Duodenal mucosa (tissue), 2 donors: ENCODE data around the gene C12orf57.
A peak's percentile ranks its signal among the peaks of the same experiment; 100 is the strongest.
"Not testable (repeated sequence)": the region's sequence is repeated elsewhere in the genome, so short reads cannot be mapped to it uniquely, and the experiment has no call there.

Experiments used
- H3K27ac ChIP-seq: one replicate; pipeline ENCODE4 v1.7.0; 2013; ENCODE audit warnings: low read depth, low read length
- H3K27me3 ChIP-seq, 2 donors: one replicate each; pipeline ENCODE4 v1.7.0; 2013; ENCODE audit warnings: low read length in 2 of 2, control low read depth in 1 of 2; ENCODE audit not compliant: insufficient read depth in 2 of 2, control insufficient read depth in 1 of 2
- H3K36me3 ChIP-seq, 2 donors: one replicate each; pipeline ENCODE4 v1.7.0; 2013; ENCODE audit warnings: low read length in 2 of 2, control low read depth in 1 of 2; ENCODE audit not compliant: insufficient read depth in 2 of 2, control insufficient read depth in 1 of 2
- H3K4me1 ChIP-seq, 2 donors: one replicate each; pipeline ENCODE4 v1.7.0; 2013; ENCODE audit warnings: low read length in 2 of 2, control low read depth in 1 of 2; ENCODE audit not compliant: insufficient read depth in 2 of 2, control insufficient read depth in 1 of 2
- H3K4me3 ChIP-seq, 2 donors: one replicate each; pipeline ENCODE4 v1.7.0; 2013; ENCODE audit warnings: low read length in 2 of 2, low read depth in 1 of 2
- H3K9ac ChIP-seq, 2 donors: one replicate each; pipeline ENCODE4 v1.7.0; 2013; ENCODE audit warnings: low read length in 2 of 2, low read depth in 1 of 2
- H3K9me3 ChIP-seq, 2 donors: one replicate each; pipeline ENCODE4 v1.7.0; 2013; ENCODE audit warnings: low read length in 2 of 2, control low read depth in 1 of 2; ENCODE audit not compliant: control insufficient read depth in 1 of 2

The C12orf57 gene

GRCh38 chr12:6908141-6908540, 35.7 kb upstream of the C12orf57 start:
- peaks cover 14 to 19% of the 10 kb centered on the region in 2 donors for H3K4me1 ChIP-seq
- H3K4me3 ChIP-seq, H3K9ac ChIP-seq, H3K36me3 ChIP-seq, H3K27ac ChIP-seq, H3K9me3 ChIP-seq: not testable (repeated sequence)
- peaks cover 6 to 11% of the 10 kb centered on the region in 2 donors for H3K27me3 ChIP-seq

GRCh38 chr12:6909421-6910145, 34.2 kb upstream of the C12orf57 start:
- Histone ChIP-seq H3K27ac (no peak overlapping the region), H3K9ac (no peak overlapping the region)

GRCh38 chr12:6912164-6912935, 31.5 kb upstream of the C12orf57 start:
- Histone ChIP-seq H3K27ac (no peak overlapping the region), H3K9me3 (no peaks in the 10 kb centered on the region), H3K9ac (no peak overlapping the region), H3K36me3 (no peaks in the 10 kb centered on the region), H3K27me3 (peaks cover 10 to 12% of the 10 kb centered on the region in 2 donors), H3K4me3 (no peak overlapping the region), H3K4me1 (peaks cover 12 to 16% of the 10 kb centered on the region in 2 donors)

More at GRCh38 chr12:6909421-6910145, 34.2 kb upstream of the C12orf57 start:
- no peak overlapping the region for H3K4me3 ChIP-seq
- peaks cover 10 to 12% of the 10 kb centered on the region in 2 donors for H3K27me3 ChIP-seq
- H3K4me1 ChIP-seq = peaks cover 13% of the 10 kb centered on the region in 2 donors
- H3K36me3 ChIP-seq = no peaks in the 10 kb centered on the region
- H3K9me3 ChIP-seq = no peaks in the 10 kb centered on the region

- Histone ChIP-seq H3K27ac (peak within 1 kb of the TSS; percentile 5), H3K36me3 (peaks cover 0 to 2% of the 10 kb centered on the region in 2 donors), H3K9me3 (no peaks in the 10 kb centered on the region), H3K9ac (peak within 1 kb of the TSS; percentile 30 to 39), H3K4me3 (peak within 1 kb of the TSS; percentile 60 to 70), H3K27me3 (peaks cover 10 to 12% of the 10 kb centered on the region in 2 donors), H3K4me1 (peaks cover 12 to 16% of the 10 kb centered on the region in 2 donors)
These were observed 29.4 kb upstream of the C12orf57 start, which contains the start of gene ENO2 for GRCh38 chr12:6914246-6914946. ENO2 (plus strand) TSS chr12:6914580; CDS start chr12:6915833, 1,253 bp downstream.

GRCh38 chr12:6914947-6915788, 28.7 kb upstream of the C12orf57 start:
- Histone ChIP-seq H3K36me3 (peaks cover 0 to 5% of the 10 kb centered on the region in 2 donors), H3K9me3 (no peaks in the 10 kb centered on the region), H3K27me3 (peaks cover 10 to 12% of the 10 kb centered on the region in 2 donors), H3K4me3 (peak overlapping the region; percentile 60 to 70), H3K9ac (peak overlapping the region in 1 of 2 donors; percentile 30), H3K4me1 (peaks cover 12 to 16% of the 10 kb centered on the region in 2 donors), H3K27ac (no peak overlapping the region)

GRCh38 chr12:6915789-6916285, 28.0 kb upstream of the C12orf57 start:
- H3K27ac ChIP-seq = no peak overlapping the region
- peaks cover 10 to 12% of the 10 kb centered on the region in 2 donors for H3K27me3 ChIP-seq
- H3K4me1 ChIP-seq = peaks cover 12 to 16% of the 10 kb centered on the region in 2 donors
- no peak overlapping the region for H3K9ac ChIP-seq
- H3K4me3 ChIP-seq = no peak overlapping the region
- H3K9me3 ChIP-seq = no peaks in the 10 kb centered on the region
- peaks cover 0 to 5% of the 10 kb centered on the region in 2 donors for H3K36me3 ChIP-seq

- Histone ChIP-seq H3K9me3 (no peaks in the 10 kb centered on the region), H3K27me3 (peaks cover 4 to 12% of the 10 kb centered on the region in 2 donors), H3K9ac (no peak overlapping the region), H3K36me3 (peaks cover 0 to 5% of the 10 kb centered on the region in 2 donors), H3K27ac (no peak overlapping the region), H3K4me3 (no peak overlapping the region), H3K4me1 (peaks cover 12 to 16% of the 10 kb centered on the region in 2 donors)
These were observed 27.2 kb upstream of the C12orf57 start for GRCh38 chr12:6916426-6917200.

- peaks cover 0 to 5% of the 10 kb centered on the region in 2 donors for H3K36me3 ChIP-seq
- H3K4me3 ChIP-seq = no peak overlapping the region
These were observed 26.2 kb upstream of the C12orf57 start for GRCh38 chr12:6917491-6918231.

More at GRCh38 chr12:6917491-6918231, 26.2 kb upstream of the C12orf57 start:
- H3K27me3 ChIP-seq = peaks cover 4 to 5% of the 10 kb centered on the region in 2 donors
- H3K27ac ChIP-seq = no peak overlapping the region
- no peaks in the 10 kb centered on the region for H3K9me3 ChIP-seq
- no peak overlapping the region for H3K9ac ChIP-seq
- H3K4me1 ChIP-seq = peaks cover 12 to 16% of the 10 kb centered on the region in 2 donors
